C4-2B (cell line): ENCODE data around the gene WDR5.

Source experiments
- ZFX ChIP-seq: fragments of 450-650 bp; IDR thresholded peaks from 2 replicates; pipeline ENCODE4 v1.6.1; 2017
- TF ChIP-seq, protein P1 (sequence below): fragments of 450-650 bp; conservative IDR thresholded peaks from 2 replicates; pipeline ENCODE4 v1.5.1; 2017; ENCODE audit warnings: mild to moderate bottlenecking

DNA sequence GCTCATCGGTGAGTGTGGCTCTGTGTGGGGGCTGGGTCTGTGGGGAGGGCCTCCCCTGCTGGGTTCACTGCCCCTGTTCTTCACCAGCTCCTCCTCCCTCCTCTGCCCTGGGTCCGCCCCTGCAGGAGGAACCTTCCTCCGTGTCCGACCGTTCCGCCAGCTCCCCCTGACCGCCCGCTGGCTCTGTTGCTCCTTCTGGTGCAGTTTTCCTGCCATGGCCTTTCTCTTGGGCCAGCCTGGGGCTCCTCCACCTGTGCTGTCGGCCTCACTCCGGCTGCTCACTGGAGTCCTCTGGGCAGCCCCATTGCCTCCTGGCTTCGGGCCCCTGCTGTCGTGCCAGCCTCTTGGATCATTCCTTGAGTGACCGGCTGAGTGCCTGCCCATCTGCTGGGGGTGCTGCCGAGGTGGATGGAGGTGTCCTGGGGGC is 16.2 kb downstream of the WDR5 start:
- TF ChIP-seq, protein P1, sequence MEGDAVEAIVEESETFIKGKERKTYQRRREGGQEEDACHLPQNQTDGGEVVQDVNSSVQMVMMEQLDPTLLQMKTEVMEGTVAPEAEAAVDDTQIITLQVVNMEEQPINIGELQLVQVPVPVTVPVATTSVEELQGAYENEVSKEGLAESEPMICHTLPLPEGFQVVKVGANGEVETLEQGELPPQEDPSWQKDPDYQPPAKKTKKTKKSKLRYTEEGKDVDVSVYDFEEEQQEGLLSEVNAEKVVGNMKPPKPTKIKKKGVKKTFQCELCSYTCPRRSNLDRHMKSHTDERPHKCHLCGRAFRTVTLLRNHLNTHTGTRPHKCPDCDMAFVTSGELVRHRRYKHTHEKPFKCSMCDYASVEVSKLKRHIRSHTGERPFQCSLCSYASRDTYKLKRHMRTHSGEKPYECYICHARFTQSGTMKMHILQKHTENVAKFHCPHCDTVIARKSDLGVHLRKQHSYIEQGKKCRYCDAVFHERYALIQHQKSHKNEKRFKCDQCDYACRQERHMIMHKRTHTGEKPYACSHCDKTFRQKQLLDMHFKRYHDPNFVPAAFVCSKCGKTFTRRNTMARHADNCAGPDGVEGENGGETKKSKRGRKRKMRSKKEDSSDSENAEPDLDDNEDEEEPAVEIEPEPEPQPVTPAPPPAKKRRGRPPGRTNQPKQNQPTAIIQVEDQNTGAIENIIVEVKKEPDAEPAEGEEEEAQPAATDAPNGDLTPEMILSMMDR = no peak
- TF ChIP-seq ZFX = no peak
